Large intestine (tissue), 3 donors: ENCODE measurements around the gene FAM50B. TPM values are rescaled to one million over a fixed set of nuclear protein-coding genes. Genes with fewer than 3 reads are reported as not detected.

Experiments
- DNase-seq, 2 donors: peaks; one replicate each; pipeline versions ENCODE4 v3.0.0 to v3.0.0-alpha.2; 2013
- H3K27ac ChIP-seq: one replicate; pipeline ENCODE4 v1.5.1; 2013; ENCODE audit warnings: low read length
- H3K27me3 ChIP-seq: 2 replicates; pipeline ENCODE4 v1.6.1; 2013; ENCODE audit warnings: low read length; ENCODE audit not compliant: control insufficient read depth, insufficient read depth
- H3K36me3 ChIP-seq: 2 replicates; pipeline ENCODE4 v1.6.1; 2013; ENCODE audit warnings: low read length; ENCODE audit not compliant: control insufficient read depth, insufficient read depth
- H3K4me1 ChIP-seq: one replicate; pipeline ENCODE4 v1.6.1; 2013; ENCODE audit warnings: low read length; ENCODE audit not compliant: control insufficient read depth, insufficient read depth
- H3K4me3 ChIP-seq: one replicate; pipeline ENCODE4 v1.5.1; 2013; ENCODE audit warnings: low read length
- H3K9me3 ChIP-seq: one replicate; pipeline ENCODE4 v1.6.1; 2013; ENCODE audit warnings: mild to moderate bottlenecking, low read depth, low read length, moderate library complexity; ENCODE audit not compliant: control insufficient read depth
- WGBS: methylation state at CpG from one replicate; pipeline ENCODE4 v1.1.5; 2013; ENCODE audit warnings: low lambda C conversion rate; ENCODE audit not compliant: insufficient coverage; 5-methylcytosine and 5-hydroxymethylcytosine counted together
- polyA plus RNA-seq: library from polyadenylated mRNA; unstranded; fragments of 120-200 nt; gene quantifications from one replicate; pipeline ENCODE4 v1.2.1, GENCODE V29; 2013

The FAM50B gene
- polyA plus RNA-seq, 1 donor = 8.1 TPM

GRCh38 chr6:3816251-3816650, 32.9 kb upstream of the FAM50B start:
- H3K9me3 ChIP-seq = no peaks in the 10 kb centered on the region
- DNase-seq = no peak
- no peaks in the 10 kb centered on the region for H3K4me1 ChIP-seq
- H3K36me3 ChIP-seq = no peaks in the 10 kb centered on the region
- H3K4me3 ChIP-seq = no peak overlapping the region
- H3K27ac ChIP-seq = no peak overlapping the region
- H3K27me3 ChIP-seq = no peaks in the 10 kb centered on the region
- WGBS = no CpG with 5 or more reads among the region's 2 CpGs

GRCh38 chr6:3819161-3820110, 29.7 kb upstream of the FAM50B start:
- DNase-seq = no peak
- no peak overlapping the region for H3K27ac ChIP-seq
- WGBS = 75% methylated on average over 1 of the region's 12 CpGs
- no peaks in the 10 kb centered on the region for H3K27me3 ChIP-seq
- no peak overlapping the region for H3K4me3 ChIP-seq
- no peaks in the 10 kb centered on the region for H3K9me3 ChIP-seq
- no peaks in the 10 kb centered on the region for H3K36me3 ChIP-seq
- H3K4me1 ChIP-seq = peaks cover 5% of the 10 kb centered on the region

GRCh38 chr6:3820563-3820962, 28.6 kb upstream of the FAM50B start:
- no peak for DNase-seq
- Histone ChIP-seq H3K9me3 (no peaks in the 10 kb centered on the region), H3K27me3 (no peaks in the 10 kb centered on the region), H3K4me1 (peaks cover 11% of the 10 kb centered on the region), H3K4me3 (no peak overlapping the region), H3K36me3 (no peaks in the 10 kb centered on the region), H3K27ac (no peak overlapping the region)
- no CpG with 5 or more reads among the region's 8 CpGs for WGBS

GRCh38 chr6:3822747-3823445, 26.3 kb upstream of the FAM50B start:
- WGBS = 20% methylated on average over 1 of the region's 14 CpGs
- no peak for DNase-seq
- H3K27me3 ChIP-seq = no peaks in the 10 kb centered on the region
- no peaks in the 10 kb centered on the region for H3K36me3 ChIP-seq
- no peak overlapping the region for H3K4me3 ChIP-seq
- peaks cover 20% of the 10 kb centered on the region for H3K4me1 ChIP-seq
- H3K27ac ChIP-seq = no peak overlapping the region
- H3K9me3 ChIP-seq = no peaks in the 10 kb centered on the region

- H3K4me3 ChIP-seq = no peak overlapping the region
- H3K27ac ChIP-seq = no peak overlapping the region
- 100% methylated on average over 1 of the region's 6 CpGs for WGBS
- DNase-seq = no peak
- H3K4me1 ChIP-seq = peaks cover 20% of the 10 kb centered on the region
- no peaks in the 10 kb centered on the region for H3K9me3 ChIP-seq
- H3K27me3 ChIP-seq = no peaks in the 10 kb centered on the region
- H3K36me3 ChIP-seq = no peaks in the 10 kb centered on the region
These were observed 25.5 kb upstream of the FAM50B start for GRCh38 chr6:3823671-3824070.

- H3K27ac ChIP-seq = peak overlapping the region; percentile 81
- no peak for DNase-seq
- 80% methylated on average over 1 of the region's 15 CpGs for WGBS
- no peaks in the 10 kb centered on the region for H3K27me3 ChIP-seq
- H3K36me3 ChIP-seq = no peaks in the 10 kb centered on the region
- peaks cover 20% of the 10 kb centered on the region for H3K4me1 ChIP-seq
- no peaks in the 10 kb centered on the region for H3K9me3 ChIP-seq
- H3K4me3 ChIP-seq = no peak overlapping the region
These were observed 23.8 kb upstream of the FAM50B start for GRCh38 chr6:3825331-3825831.

- Histone ChIP-seq H3K36me3 (no peaks in the 10 kb centered on the region), H3K27me3 (no peaks in the 10 kb centered on the region), H3K4me1 (peaks cover 20% of the 10 kb centered on the region), H3K9me3 (no peaks in the 10 kb centered on the region), H3K27ac (peak overlapping the region; percentile 81), H3K4me3 (no peak overlapping the region)
- 32% methylated on average over 5 of the region's 15 CpGs for WGBS
- peak; percentile 84 to 91 for DNase-seq
These were observed 23.2 kb upstream of the FAM50B start for GRCh38 chr6:3825851-3826581.

GRCh38 chr6:3829285-3829684, 19.9 kb upstream of the FAM50B start:
- H3K27me3 ChIP-seq = no peaks in the 10 kb centered on the region
- no peaks in the 10 kb centered on the region for H3K9me3 ChIP-seq
- H3K36me3 ChIP-seq = no peaks in the 10 kb centered on the region
- H3K27ac ChIP-seq = no peak overlapping the region
- H3K4me3 ChIP-seq = no peak overlapping the region
- peaks cover 15% of the 10 kb centered on the region for H3K4me1 ChIP-seq
- WGBS = no CpG with 5 or more reads among the region's 5 CpGs
- DNase-seq = no peak

- Histone ChIP-seq H3K27ac (no peak overlapping the region), H3K4me1 (peaks cover 16% of the 10 kb centered on the region), H3K36me3 (no peaks in the 10 kb centered on the region), H3K9me3 (no peaks in the 10 kb centered on the region), H3K4me3 (no peak overlapping the region), H3K27me3 (no peaks in the 10 kb centered on the region)
- WGBS = no CpG with 5 or more reads among the region's 4 CpGs
- no peak for DNase-seq
These were observed 18.4 kb upstream of the FAM50B start for GRCh38 chr6:3830806-3831205.
